DLD1 (cell line): Measurements from ENCODE around the gene ASGR2.
"Not testable (repeated sequence)": the region's sequence is repeated elsewhere in the genome, so short reads cannot be mapped to it uniquely, and the experiment has no call there.

ENCODE experiments used
- in situ Hi-C: cut with HindIII; loops from 2 replicates; pipeline ENCODE4 v1.10.0; 2017; ENCODE audit warnings: low sequenced_read_pairs

The ASGR2 gene

GRCh38 chr17:7100641-7101379, 13.8 kb downstream of the ASGR2 start:
- in situ Hi-C loops: not testable (repeated sequence)

- in situ Hi-C loops: no loop called here
Observed at GRCh38 chr17:7098802-7099459, 15.7 kb downstream of the ASGR2 start.

- in situ Hi-C loops: no loop called here
Observed at GRCh38 chr17:7097940-7098339, 16.7 kb downstream of the ASGR2 start.

- in situ Hi-C loops: no loop called here
Observed at GRCh38 chr17:7095625-7096024, 19.0 kb downstream of the ASGR2 start.

- in situ Hi-C loops: no loop called here
Observed at GRCh38 chr17:7094652-7095019, 20.0 kb downstream of the ASGR2 start.

GRCh38 chr17:7091311-7092005, 23.2 kb downstream of the ASGR2 start:
- in situ Hi-C loops: not testable (repeated sequence)

- in situ Hi-C loops: not testable (repeated sequence)
Observed at GRCh38 chr17:7089570-7089969, 25.1 kb downstream of the ASGR2 start.

- in situ Hi-C loops: not testable (repeated sequence)
Observed at GRCh38 chr17:7088442-7088841, 26.2 kb downstream of the ASGR2 start.

- in situ Hi-C loops: no loop called here
Observed at GRCh38 chr17:7084088-7084487, 30.5 kb downstream of the ASGR2 start.

GRCh38 chr17:7083592-7083991, 31.0 kb downstream of the ASGR2 start:
- in situ Hi-C loops: no loop called here

GRCh38 chr17:7081341-7082062, 33.1 kb downstream of the ASGR2 start:
- in situ Hi-C loops: no loop called here

- in situ Hi-C loops: no loop called here
Observed at GRCh38 chr17:7080456-7081041, 34.1 kb downstream of the ASGR2 start.

GRCh38 chr17:7079581-7080455, 34.8 kb downstream of the ASGR2 start, which contains the start of gene CLEC10A:
CLEC10A (minus strand) TSS chr17:7080251; CDS start chr17:7078812, 1,439 bp downstream.
- in situ Hi-C loops: no loop called here

GRCh38 chr17:7078711-7079110, 35.9 kb downstream of the ASGR2 start:
- in situ Hi-C loops: no loop called here

- in situ Hi-C loops: no loop called here
Observed at GRCh38 chr17:7077911-7078546, 36.6 kb downstream of the ASGR2 start.

- in situ Hi-C loops: no loop called here
Observed at GRCh38 chr17:7074931-7075330, 39.7 kb downstream of the ASGR2 start.

- in situ Hi-C loops: no loop called here
Observed at GRCh38 chr17:7072406-7072805, 42.2 kb downstream of the ASGR2 start.

- in situ Hi-C loops: no loop called here
Observed at GRCh38 chr17:7070712-7071111, 43.9 kb downstream of the ASGR2 start.

GRCh38 chr17:7068268-7068667, 46.4 kb downstream of the ASGR2 start:
- in situ Hi-C loops: no loop called here
